Measurements from ENCODE around the gene PLA2G4A.

DNA sequence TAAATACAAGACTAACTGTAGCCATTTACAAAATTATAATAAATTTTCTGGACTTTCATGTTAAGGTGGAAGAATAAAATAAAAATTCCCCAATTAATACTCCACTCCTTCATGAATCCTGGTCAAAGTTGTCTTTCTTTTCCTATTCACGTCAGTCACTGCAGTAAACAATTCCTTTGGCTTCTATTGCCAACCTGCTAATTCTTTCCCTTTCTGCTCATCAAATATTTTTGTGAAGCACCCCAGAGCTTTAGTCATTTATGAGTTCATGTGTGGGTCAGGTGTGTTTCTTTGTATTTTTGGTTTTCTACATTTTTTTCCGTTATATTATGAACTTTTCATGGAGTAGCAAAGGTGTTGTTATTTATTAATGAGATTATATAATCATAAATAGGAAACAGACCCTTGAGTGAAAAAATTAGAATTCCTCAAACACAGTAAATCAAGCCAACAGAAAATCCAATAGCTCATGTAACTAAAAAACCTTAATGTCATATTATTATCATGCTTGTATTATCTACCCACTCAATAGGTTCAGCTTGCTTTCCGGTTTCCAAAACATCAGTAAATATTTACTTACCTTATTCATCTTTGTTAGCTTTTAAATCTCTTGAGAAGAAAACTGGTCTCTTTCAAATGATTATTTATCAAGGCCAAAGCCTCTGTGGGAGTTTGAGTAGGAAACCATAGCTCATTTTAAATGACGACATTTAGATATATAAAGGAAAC is 29.6 kb upstream of the PLA2G4A start:
- TF ChIP-seq EZH2phosphoT487 (IDR thresholded peaks at IDR 0.05; ENCODE audit: insufficient read depth, low read depth) = no peak
- TF ChIP-seq EZH2 (IDR thresholded peaks at IDR 0.05; ENCODE audit: insufficient read depth, poor library complexity, severe bottlenecking) = no peak
